ENCODE data around the gene SBK1.

DNA sequence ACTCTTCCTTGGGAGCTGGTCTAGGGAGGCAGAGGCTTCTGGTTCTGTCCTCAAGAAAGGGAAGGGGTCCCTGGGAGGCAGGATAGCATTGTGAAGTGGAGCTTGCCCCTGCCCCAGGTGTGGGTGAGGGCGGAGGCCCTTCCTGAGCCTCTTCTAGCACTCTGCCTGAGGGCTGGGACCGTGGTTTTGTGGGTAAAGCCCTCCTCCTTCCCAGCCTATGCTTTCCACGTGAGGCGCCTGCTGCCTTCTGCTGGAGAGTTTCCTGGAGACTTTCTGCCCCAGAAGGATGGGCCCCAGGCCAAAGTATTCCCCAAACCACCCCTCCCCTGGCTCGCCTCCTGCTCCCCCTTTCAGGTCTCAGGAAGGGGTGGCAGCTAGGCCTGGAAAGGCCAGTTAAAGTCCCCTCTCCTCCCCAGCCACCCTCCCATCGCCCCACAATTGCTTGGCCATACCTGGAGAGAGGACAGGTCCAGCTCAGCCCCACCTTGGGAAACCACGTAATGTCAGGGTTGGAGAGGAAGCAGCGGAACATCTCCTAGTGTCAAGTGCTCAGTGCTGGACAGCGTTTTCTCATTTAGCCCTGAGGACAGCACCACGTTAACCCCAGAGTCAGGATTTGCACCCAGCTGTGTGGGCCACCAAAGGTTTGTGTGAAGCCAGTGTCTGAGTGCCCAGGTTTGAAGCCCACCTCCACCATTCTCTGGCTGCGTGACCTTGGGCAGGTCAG, 5.6 kb downstream of the SBK1 start:
- TF ChIP-seq LEF1 (IDR thresholded peaks at IDR 0.05; ENCODE audit: borderline replicate concordance): no peak
- no peak for TF ChIP-seq ELF4 (IDR thresholded peaks at IDR 0.05)
- TF ChIP-seq FOXA1 (IDR thresholded peaks at IDR 0.05): no peak
- no peak for TF ChIP-seq TARDBP (IDR thresholded peaks at IDR 0.05)
- TF ChIP-seq SP1 (IDR thresholded peaks at IDR 0.05): no peak
- TF ChIP-seq ARNT (IDR thresholded peaks at IDR 0.05): no peak
- TF ChIP-seq FOXM1 (IDR thresholded peaks at IDR 0.05; ENCODE audit: borderline replicate concordance): no peak

All from HEK293T (cell line).